ENCODE measurements around the gene TMEM161A. TPM values are rescaled to one million over a fixed set of nuclear protein-coding genes. Genes with fewer than 3 reads are reported as not detected.

The TMEM161A gene
- total and polyA plus RNA-seq, 2 of the 13 experiments (the other 11 are each of a cell fraction or from before 2014, with no cell fraction given) = 25.9 to 31.4 TPM

DNA sequence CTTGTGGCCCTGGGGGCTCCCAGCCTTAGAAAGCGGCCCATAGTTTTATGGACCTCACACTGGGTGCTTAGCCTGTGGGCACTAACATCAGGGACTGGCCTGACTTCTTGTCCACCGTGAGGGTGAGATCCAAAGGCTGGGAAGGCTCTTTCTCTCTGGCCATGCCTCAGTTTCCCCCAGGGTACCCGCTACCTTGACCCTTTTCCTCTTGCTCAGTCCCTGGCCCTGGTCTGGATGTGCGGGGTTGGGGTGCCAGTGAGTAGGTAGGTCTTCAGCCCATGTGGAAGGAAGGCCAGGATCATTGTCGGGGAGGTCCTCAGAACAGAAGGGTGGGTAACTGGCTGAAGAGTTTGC, 1.6 kb upstream of the TMEM161A start (continued):
- TF ChIP-seq, protein P1, sequence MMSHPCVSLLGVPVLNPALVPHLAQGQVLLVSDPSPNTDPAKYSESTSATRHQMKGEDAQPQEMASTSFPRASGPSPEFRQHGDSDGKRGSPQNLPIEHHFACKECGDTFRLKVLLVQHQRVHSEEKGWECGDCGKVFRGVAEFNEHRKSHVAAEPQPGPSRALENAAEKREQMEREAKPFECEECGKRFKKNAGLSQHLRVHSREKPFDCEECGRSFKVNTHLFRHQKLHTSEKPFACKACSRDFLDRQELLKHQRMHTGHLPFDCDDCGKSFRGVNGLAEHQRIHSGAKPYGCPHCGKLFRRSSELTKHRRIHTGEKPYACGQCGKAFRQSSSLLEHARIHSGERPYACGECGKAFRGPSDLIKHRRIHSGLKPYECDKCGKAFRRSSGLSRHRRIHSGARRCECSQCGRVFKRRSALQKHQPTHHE (CRISPR knock-in tag; IDR thresholded peaks at IDR 0.05; ENCODE audit: borderline replicate concordance) = no peak
- 0 out of 2 replicates have a peak, but pooled peaks have one; percentile 13 for TF ChIP-seq TBX2 (CRISPR knock-in tag; IDR thresholded peaks at IDR 0.05; ENCODE audit: borderline replicate concordance)
- TF ChIP-seq, protein P2, sequence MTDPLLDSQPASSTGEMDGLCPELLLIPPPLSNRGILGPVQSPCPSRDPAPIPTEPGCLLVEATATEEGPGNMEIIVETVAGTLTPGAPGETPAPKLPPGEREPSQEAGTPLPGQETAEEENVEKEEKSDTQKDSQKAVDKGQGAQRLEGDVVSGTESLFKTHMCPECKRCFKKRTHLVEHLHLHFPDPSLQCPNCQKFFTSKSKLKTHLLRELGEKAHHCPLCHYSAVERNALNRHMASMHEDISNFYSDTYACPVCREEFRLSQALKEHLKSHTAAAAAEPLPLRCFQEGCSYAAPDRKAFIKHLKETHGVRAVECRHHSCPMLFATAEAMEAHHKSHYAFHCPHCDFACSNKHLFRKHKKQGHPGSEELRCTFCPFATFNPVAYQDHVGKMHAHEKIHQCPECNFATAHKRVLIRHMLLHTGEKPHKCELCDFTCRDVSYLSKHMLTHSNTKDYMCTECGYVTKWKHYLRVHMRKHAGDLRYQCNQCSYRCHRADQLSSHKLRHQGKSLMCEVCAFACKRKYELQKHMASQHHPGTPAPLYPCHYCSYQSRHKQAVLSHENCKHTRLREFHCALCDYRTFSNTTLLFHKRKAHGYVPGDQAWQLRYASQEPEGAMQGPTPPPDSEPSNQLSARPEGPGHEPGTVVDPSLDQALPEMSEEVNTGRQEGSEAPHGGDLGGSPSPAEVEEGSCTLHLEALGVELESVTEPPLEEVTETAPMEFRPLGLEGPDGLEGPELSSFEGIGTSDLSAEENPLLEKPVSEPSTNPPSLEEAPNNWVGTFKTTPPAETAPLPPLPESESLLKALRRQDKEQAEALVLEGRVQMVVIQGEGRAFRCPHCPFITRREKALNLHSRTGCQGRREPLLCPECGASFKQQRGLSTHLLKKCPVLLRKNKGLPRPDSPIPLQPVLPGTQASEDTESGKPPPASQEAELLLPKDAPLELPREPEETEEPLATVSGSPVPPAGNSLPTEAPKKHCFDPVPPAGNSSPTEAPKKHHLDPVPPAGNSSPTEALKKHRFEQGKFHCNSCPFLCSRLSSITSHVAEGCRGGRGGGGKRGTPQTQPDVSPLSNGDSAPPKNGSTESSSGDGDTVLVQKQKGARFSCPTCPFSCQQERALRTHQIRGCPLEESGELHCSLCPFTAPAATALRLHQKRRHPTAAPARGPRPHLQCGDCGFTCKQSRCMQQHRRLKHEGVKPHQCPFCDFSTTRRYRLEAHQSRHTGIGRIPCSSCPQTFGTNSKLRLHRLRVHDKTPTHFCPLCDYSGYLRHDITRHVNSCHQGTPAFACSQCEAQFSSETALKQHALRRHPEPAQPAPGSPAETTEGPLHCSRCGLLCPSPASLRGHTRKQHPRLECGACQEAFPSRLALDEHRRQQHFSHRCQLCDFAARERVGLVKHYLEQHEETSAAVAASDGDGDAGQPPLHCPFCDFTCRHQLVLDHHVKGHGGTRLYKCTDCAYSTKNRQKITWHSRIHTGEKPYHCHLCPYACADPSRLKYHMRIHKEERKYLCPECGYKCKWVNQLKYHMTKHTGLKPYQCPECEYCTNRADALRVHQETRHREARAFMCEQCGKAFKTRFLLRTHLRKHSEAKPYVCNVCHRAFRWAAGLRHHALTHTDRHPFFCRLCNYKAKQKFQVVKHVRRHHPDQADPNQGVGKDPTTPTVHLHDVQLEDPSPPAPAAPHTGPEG (CRISPR knock-in tag; IDR thresholded peaks at IDR 0.05) = peak; percentile 15; the same call in 1 of the 2 replicates
- TF ChIP-seq, protein P3, sequence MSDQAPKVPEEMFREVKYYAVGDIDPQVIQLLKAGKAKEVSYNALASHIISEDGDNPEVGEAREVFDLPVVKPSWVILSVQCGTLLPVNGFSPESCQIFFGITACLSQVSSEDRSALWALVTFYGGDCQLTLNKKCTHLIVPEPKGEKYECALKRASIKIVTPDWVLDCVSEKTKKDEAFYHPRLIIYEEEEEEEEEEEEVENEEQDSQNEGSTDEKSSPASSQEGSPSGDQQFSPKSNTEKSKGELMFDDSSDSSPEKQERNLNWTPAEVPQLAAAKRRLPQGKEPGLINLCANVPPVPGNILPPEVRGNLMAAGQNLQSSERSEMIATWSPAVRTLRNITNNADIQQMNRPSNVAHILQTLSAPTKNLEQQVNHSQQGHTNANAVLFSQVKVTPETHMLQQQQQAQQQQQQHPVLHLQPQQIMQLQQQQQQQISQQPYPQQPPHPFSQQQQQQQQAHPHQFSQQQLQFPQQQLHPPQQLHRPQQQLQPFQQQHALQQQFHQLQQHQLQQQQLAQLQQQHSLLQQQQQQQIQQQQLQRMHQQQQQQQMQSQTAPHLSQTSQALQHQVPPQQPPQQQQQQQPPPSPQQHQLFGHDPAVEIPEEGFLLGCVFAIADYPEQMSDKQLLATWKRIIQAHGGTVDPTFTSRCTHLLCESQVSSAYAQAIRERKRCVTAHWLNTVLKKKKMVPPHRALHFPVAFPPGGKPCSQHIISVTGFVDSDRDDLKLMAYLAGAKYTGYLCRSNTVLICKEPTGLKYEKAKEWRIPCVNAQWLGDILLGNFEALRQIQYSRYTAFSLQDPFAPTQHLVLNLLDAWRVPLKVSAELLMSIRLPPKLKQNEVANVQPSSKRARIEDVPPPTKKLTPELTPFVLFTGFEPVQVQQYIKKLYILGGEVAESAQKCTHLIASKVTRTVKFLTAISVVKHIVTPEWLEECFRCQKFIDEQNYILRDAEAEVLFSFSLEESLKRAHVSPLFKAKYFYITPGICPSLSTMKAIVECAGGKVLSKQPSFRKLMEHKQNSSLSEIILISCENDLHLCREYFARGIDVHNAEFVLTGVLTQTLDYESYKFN (CRISPR knock-in tag; conservative IDR thresholded peaks at IDR 0.05) = 0 out of 2 replicates have a peak, but pooled peaks have one; percentile 12
